WERI-Rb-1 (cell line): ENCODE measurements around the gene CPSF4L.

Source experiments
- DNase-seq: peaks from one replicate; pipeline ENCODE4 v3.0.0-alpha.2; 2020
- H3K27ac ChIP-seq: fragments of 250-450 bp; sonication (Bioruptor Pico); 2 replicates; pipeline ENCODE4 v1.5.1; 2020; ENCODE audit warnings: mild to moderate bottlenecking, moderate library complexity
- H3K27me3 ChIP-seq: fragments of 250-450 bp; sonication (Bioruptor Pico); 2 replicates; pipeline ENCODE4 v1.5.1; 2021; ENCODE audit warnings: mild to moderate bottlenecking, low read depth, moderate library complexity; ENCODE audit not compliant: insufficient read depth, severe bottlenecking
- H3K36me3 ChIP-seq: fragments of 250-450 bp; sonication (Bioruptor Pico); 2 replicates; pipeline ENCODE4 v1.5.1; 2020; ENCODE audit warnings: mild to moderate bottlenecking, moderate library complexity
- H3K4me3 ChIP-seq: 2 replicates; pipeline ENCODE4 v1.5.1; 2011; ENCODE audit warnings: low read depth, mild to moderate bottlenecking, control low read depth, low read length
- H3K9me3 ChIP-seq: fragments of 250-450 bp; sonication (Bioruptor Pico); 2 replicates; pipeline ENCODE4 v1.5.1; 2021; ENCODE audit warnings: mild to moderate bottlenecking, moderate library complexity; ENCODE audit not compliant: severe bottlenecking
- TF ChIP-seq, protein P1 (sequence below): IDR thresholded peaks from 2 replicates; pipeline ENCODE4 v1.5.1; 2011; ENCODE audit warnings: low read depth, mild to moderate bottlenecking, control low read depth, inconsistent platforms, low read length

The CPSF4L gene

DNA sequence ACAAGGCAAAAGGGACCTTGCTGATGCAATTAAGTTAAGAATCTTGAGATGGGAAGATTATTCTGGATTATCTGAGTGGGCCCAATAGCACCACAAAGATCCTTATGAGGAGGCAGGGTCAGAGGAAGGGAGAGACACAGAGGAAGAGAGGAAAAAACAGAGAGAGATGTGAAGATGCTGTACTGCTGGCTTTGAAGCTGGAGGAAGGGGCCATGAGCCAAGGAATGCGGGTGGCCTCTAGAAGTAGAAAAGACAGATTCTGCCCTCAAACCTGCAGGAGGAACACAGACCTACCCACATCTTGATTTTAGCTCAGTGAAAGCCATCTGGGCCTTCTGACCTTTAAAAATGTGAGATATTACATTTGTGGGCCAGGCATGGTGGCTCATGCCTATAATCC is 8.1 kb upstream of the CPSF4L start:
- H3K36me3 ChIP-seq: no peaks in the 10 kb centered on the region
- DNase-seq: no peak
- no peak overlapping the region for H3K4me3 ChIP-seq
- TF ChIP-seq, protein P1, sequence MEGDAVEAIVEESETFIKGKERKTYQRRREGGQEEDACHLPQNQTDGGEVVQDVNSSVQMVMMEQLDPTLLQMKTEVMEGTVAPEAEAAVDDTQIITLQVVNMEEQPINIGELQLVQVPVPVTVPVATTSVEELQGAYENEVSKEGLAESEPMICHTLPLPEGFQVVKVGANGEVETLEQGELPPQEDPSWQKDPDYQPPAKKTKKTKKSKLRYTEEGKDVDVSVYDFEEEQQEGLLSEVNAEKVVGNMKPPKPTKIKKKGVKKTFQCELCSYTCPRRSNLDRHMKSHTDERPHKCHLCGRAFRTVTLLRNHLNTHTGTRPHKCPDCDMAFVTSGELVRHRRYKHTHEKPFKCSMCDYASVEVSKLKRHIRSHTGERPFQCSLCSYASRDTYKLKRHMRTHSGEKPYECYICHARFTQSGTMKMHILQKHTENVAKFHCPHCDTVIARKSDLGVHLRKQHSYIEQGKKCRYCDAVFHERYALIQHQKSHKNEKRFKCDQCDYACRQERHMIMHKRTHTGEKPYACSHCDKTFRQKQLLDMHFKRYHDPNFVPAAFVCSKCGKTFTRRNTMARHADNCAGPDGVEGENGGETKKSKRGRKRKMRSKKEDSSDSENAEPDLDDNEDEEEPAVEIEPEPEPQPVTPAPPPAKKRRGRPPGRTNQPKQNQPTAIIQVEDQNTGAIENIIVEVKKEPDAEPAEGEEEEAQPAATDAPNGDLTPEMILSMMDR: no peak
- peaks cover 7% of the 10 kb centered on the region for H3K9me3 ChIP-seq
- H3K27me3 ChIP-seq: no peaks in the 10 kb centered on the region
- H3K27ac ChIP-seq: no peak overlapping the region

DNA sequence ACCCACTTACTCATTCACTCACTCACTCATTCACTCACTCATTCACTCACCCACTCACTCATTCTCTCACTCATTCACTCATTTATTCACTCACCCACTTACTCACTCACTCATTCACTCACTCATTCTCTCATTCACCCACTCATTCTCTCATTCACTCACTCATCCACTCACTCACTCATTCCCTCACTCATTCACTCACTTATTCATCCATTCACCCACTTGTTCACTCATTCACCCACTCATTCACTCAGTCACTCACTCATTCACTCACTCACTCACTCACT is 7.6 kb upstream of the CPSF4L start:
- Histone ChIP-seq H3K36me3 (no peaks in the 10 kb centered on the region), H3K4me3 (no peak overlapping the region), H3K27me3 (no peaks in the 10 kb centered on the region), H3K9me3 (peaks cover 7% of the 10 kb centered on the region), H3K27ac (no peak overlapping the region)
- TF ChIP-seq, protein P1: no peak
- DNase-seq: no peak

GRCh38 chr17:73268582-73269328 is 7.1 kb upstream of the CPSF4L start:
- TF ChIP-seq, protein P1: no peak
- no peak overlapping the region for H3K27ac ChIP-seq
- no peak overlapping the region for H3K4me3 ChIP-seq
- H3K27me3 ChIP-seq: no peaks in the 10 kb centered on the region
- no peak for DNase-seq
- no peaks in the 10 kb centered on the region for H3K36me3 ChIP-seq
- peaks cover 7% of the 10 kb centered on the region for H3K9me3 ChIP-seq

DNA sequence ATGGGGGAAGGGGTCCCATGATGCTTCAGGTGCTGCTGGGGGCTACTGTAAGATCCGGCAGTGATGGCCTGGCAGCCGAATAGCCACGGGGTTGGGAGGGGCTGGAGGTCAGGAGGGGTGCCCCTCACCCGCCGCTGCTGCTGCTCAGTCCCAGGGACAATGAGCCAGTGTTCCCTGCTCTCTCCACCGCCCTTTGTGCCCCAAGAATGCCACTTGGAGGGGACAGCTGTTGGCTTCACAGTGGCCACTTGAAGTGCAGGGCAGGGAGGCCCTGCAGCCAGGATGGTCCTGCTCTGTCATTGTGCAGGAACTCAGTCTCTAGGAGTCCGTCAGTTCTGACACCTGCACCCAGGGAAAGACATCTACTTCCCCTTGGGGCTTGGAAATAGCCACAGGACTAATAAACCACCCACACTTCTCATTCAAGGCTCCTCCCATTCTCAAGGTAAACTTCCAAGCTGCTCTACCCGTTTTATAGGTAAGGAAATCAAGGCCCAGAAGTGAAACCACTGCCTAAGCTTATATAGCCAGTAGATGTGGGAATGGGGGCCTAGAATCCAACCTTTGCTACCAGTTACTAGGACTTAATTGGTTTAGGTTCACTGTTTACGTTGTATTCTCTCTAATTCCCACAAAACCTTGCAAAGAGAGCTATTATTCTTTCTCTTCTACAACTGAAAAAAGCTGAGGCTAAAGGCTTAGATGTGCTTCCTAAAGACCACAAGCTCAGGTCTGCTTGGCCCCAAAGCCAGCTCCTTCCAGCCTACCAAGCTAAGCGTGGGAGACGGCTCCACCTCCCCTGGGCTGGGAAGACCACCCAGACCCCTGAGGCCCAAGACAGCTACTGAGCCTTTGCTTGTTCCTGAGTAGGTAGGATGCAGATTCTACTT is 6.2 kb upstream of the CPSF4L start:
- H3K9me3 ChIP-seq: peaks cover 7% of the 10 kb centered on the region
- no peak overlapping the region for H3K27ac ChIP-seq
- no peak overlapping the region for H3K4me3 ChIP-seq
- DNase-seq: no peak
- no peaks in the 10 kb centered on the region for H3K36me3 ChIP-seq
- H3K27me3 ChIP-seq: no peaks in the 10 kb centered on the region
- TF ChIP-seq, protein P1: no peak

DNA sequence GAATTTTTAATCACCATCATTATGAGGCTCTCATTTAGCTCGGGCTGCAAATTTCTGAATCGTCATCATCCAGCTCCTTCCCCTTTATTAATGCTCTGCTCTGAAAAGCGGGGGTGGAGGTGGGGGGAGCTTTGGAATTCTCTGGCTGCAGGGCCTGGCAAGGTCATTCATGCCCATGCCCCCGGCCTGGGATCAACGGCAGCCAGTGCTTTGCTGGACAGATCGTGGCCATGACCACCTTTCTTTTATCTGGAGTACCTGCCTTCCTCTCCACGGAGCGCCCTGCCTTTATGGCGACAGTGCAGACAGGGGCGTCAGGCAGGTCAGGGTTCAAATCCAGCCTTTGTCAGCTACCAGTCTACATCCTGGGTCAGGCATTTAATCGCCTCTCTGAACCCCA is 5.1 kb upstream of the CPSF4L start:
- TF ChIP-seq, protein P1: no peak
- no peak overlapping the region for H3K4me3 ChIP-seq
- DNase-seq: no peak

More for the DNA sequence above, 5.1 kb upstream of the CPSF4L start:
- Histone ChIP-seq H3K27me3 (no peaks in the 10 kb centered on the region), H3K36me3 (no peaks in the 10 kb centered on the region), H3K9me3 (peaks cover 7% of the 10 kb centered on the region), H3K27ac (no peak overlapping the region)
